CD4-positive, alpha-beta T cell treated with Interleukin-10 for 1 hour (primary cell): ENCODE data around the gene RNF4.
"Not testable (repeated sequence)": the region's sequence is repeated elsewhere in the genome, so short reads cannot be mapped to it uniquely, and the experiment has no call there.

ENCODE experiments used
- DNase-seq: peaks from one replicate; pipeline ENCODE4 v3.0.0-alpha.2; 2020

RNF4 gene

DNA sequence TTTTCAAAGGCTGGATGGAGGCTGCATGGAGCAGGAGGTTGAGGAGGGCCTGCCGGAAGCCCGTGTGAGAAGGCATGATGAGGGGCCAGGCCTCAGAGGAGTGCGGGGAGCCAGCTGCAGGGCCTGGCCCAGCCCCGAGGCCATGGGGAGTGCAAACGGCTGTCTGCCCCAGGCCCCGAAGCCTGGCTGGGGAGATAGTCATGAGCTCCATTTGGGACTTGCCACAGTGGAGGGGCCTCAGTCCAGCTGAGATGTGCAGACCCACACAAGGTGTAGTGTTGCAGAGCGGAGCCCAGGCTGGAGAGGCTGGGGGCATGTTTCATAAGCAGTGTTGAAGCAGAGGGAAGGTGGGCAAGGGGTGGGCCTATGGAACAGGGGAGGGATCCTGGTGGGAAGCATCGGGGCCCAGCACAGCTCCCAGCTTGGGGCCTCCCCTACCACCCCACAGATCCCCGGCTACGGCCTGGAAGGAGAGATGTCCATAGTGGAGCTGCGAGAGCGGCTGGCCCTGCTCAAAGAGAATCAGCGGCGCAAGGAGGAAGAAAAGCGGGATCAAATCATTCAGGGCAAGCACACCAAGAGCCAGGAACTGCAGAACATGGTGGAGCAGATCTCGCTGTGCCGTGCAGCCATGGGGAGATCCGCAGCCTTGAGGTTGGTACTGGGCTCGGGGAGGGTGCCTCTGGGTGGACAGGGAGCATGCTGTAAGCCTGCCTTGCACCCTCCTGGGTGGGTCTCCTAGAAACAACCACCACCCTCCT is 9.1 kb upstream of the RNF4 start:
- no peak for DNase-seq

DNA sequence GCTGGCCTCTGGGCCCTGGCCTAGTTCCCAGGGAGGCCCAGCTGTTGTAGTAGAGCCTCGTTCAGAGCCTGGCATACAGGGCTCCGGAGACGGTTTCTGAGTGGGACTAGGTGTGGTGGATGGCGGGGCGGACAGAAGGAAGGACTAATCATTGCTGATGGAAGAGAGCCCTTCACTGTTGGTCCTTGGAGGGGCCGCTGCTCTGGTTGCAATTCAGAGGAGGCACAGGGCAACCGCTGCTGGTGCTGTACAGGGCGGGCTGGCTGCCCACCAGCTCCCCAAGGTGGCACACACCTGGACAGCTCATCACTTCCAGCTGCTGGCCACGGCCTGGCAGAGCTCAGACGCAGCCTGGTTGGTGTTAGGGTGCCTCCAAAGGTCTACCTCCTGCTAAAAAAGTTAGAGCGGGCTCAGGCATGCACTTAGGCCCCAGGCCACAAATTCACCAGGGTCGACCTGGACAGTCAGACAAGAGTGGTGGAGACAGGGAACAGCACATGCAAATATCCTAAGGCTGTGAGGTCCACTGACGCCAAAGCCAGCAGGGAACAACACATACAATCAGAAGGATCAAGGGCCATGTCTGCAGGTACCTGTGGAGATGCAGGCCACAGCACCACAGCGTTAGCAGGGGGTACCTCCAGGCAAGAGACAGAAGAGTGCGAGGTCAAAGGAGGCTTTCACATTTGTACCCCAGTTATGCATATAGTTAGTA is 7.5 kb upstream of the RNF4 start:
- DNase-seq = no peak

DNA sequence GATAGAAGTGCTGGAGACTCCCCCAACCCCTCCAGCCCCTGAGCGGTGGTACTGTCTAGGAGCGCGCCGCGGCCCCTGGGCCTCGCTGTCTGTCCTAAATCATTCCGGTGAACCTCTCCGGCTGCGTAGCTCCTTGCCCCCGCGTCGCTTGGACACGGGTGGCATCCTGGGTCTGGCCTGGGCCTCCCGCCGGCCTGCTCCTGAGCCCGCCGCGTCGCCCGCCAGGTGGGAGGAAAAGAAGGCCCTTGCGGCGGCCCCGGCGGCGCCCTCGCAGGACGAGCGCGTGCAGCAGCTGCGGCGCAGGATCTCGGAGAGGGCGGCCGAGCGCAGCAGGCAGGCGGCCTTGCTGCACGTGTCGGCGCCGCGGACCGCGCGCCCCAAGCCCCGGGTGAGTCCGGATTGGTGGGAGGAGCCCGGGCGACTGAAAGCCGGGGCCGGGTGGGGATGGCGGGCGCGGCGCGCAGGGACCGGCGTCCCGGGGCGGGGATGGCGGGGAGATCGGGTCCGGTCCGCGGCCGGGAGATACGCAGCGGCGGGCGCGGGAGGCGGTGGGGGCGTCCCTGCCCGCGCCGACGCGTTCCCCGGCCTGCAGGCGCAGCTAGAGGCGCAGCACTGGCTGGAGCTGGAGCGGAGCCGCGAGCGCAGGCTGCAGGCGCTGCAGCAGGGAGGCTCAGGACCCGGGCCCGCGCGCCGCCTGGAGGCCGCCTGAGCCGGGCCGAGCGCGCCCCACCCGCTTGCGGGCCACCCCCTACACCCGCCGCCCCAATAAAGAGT is 6.5 kb upstream of the RNF4 start:
- DNase-seq = peak; percentile 73

DNA sequence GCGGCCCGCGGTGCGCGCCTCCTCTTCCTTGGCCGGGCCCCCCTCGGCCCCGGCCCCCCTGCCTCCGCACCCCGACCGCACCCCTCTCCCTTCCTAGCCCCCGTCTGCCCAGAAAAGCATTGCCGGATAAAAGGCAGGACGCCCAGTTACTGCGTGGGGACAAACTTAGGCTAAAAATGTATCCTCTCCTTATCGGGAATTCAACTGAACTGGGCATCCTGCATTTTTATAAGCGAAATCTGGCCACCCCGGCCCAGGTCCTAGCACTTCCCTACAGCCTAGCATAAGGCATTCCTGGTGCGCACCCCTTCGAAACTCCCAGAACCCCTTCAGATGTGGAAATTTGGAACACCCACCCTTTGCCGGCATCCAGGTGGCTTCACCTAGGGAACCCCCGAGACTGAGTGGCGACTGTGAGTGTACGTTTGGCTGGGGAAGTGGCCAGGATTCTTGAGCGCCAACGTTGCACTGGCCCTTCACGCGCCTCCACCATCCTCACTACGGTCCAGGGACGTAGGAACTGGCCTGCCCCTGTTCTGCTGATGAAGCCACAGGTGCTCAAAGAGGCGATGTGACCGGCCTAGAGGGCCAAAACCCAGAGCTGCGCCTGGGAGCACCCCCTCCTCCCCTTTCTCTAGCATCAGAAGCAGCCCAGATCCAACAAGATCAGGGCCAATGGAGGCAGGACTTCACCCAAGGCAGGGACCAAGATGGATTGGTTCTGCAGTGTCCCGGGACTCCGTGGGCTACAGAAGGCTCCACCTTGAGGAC is 5.7 kb upstream of the RNF4 start:
- DNase-seq = no peak

DNA sequence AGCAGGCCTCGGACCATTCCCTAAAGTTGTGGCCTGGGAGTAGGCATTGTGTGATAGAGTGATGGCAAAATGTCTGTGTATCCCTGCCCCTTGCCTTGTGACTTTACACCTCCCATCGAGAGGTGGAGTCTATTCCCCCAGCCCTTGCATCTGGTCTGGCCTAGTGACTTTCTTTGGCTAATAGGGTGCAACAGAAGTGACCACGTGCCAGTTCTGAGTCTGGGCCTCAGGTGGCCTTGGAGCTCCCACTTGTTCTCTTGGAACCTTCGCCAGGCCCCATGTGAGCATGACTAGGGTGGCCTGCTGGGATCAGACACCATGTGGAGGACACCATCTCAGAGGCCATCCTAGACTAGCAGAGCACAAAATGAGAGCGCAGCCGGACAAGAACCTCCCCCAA is 3.9 kb upstream of the RNF4 start:
- DNase-seq = no peak

DNA sequence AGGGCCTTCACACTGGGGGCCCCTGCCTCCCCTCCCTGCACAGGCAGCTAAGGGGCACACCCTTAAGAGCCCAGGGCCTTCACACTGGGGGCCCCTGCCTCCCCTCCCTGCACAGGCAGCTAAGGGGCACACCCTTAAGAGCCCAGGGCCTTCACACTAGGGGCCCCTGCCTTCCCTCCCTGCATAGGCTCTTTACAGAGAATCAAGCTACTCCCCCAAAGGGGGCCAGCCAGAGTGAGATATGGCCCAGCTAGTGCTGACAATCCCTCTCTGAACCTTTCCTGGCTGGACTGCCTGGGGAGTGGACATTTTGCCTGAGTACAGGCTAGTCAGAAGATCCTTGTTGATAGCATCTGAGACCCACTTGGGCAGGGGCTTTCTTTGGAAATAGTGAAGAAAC is 3.4 kb upstream of the RNF4 start:
- DNase-seq = not testable (repeated sequence)

DNA sequence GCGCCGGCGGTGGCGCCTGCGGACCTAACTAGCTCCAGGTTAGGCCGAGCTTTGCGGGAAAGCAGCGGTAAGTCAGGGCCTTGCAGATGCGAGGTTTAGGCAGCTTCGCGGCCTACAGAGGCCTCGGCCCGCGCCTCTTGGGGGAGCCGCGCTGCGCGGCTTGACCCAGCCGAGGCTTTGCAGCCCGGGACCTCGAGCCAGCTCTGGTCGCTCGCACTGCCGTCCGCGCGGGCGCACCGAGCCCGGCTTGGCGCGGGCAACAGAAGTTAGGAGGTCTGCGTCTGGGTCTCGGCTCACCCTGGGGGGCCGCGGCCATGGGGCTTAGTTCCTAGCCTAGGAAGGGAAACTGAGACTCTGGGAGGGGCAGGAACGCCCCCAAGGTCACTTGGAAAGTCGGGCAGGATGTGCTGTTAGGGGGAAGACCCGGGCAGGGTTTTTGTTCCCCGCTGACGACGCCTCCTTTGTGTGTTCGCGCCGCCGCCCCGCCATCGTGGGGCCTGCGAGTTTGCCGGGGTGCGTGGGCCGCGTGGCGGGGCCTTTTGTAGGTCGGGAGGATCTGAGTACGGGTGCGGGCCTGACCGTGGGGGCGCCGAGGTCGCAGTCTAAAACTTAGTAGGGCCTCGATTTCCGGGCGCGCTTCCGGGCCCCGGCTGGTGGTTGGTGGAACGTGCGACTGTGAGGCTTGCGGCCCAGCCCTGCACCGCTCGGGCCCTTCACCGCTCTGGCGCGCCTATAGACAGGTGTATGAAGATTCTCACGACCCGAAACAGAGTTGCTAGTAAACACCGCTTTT is 482 bp downstream of the RNF4 start:
- DNase-seq = peak; percentile 75

DNA sequence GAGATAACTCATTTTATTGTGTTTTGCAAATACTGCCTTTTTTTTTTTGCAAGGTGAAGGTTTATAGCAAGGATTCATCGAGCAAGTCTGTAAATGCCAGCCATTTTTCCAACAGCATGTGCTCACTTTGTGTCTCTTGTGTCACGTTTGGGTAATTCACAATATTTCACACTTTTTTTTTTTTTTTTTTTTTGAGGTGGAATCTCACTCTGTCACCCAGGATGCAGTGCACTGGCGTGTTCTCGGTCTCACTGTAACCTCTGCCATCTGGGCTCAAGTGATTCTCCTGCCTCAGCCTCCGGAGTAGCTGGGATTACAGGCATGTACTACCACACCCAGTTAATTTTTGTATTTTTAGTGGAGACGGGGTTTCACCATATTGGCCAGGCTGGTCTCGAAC is 1.9 kb downstream of the RNF4 start:
- DNase-seq = no peak

DNA sequence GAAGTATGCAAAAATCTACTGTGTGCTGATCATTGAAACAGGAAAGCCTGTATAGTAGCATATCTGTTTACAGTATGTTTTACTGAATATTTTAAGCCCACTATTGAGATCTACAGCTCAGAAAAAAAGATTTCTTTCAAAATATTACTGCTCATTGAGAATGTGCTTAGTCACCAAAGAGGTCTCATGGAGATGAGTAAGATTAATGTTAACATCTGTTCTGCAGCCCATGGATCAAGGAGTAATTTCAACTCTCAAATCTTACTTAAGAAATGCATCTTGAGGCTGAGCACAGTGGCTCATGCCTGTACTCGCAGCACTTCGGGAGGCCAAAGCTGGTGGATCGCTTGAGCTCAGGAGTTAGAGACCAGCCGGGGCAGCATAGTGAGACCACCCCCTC is 3.3 kb downstream of the RNF4 start:
- DNase-seq = no peak

DNA sequence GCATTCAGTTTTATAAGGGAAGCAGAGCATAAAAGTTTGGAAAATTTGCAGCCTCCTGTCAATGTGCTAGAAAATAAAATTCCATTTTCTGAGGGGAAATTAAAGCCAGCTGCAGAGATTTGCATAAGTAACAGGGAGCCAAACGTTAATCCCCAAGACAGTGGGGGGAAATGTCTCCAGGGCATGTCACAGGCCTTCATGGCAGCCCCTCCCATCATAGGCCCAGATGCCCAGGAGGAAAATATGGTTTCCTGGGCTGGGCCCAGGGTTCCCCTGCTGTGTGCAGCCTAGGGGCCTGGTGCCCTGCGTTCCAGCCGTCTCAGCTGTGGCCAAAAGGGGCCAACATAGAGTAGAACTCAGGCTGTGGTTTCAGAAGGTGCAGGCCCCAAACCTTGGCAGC is 9.3 kb downstream of the RNF4 start:
- no peak for DNase-seq

DNA sequence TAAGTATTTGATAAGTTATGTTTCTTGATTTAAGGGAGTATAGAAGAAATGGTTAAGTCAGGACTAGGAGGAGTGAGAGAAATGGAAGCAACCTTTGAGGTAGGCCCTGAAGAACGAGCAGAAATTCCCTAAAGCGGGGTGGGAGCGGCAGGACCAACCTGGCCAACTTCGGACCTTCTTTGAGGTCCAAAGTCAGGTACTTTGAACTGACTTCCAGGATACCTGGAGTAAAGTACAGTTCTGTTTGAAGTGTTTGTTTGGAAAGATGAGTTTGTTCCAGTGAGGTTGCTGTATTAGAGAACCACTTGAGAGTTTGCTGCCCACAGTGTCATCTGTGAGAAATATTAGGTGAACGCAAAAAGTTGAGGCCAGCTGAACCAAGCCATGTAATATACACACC is 11.7 kb downstream of the RNF4 start:
- no peak for DNase-seq

DNA sequence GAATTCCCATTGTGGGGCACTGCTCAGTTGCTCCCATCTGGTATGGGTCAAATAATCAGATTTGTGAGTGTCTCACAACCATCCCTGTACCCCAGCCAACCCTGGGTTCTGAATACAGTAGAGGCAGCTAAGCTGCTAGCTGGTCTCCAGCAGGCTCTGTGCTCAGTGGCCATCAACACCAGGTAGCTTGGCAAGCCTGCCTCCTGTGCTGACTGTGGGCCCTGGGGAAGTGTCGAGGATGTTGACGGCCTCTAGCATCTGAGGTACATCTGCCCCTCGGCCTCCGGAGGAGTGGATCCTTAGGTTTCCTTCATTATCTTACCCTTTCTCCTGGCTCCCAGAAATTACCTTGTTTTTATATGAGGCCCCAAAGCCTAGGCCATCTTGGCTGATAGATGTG is 13.3 kb downstream of the RNF4 start:
- DNase-seq = no peak

DNA sequence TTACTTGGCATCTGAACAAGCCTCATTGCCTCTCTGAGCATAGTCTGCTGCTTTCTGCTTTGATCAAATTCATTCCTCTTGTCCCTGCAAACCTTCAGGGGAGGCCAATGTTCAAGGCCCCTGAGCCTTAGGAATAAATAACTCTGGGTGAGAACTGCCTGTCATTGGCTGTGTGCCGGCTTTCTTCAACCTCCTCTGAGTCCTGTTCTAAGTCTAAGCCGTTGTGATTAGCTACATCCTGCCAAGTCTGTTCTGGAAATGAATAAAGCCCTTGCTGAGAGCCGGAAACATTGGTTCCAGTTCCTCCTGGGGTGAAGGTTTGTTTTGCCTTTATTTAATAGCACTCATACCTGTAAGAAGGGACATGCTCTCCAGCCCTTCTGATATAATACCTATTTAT is 13.8 kb downstream of the RNF4 start:
- no peak for DNase-seq

DNA sequence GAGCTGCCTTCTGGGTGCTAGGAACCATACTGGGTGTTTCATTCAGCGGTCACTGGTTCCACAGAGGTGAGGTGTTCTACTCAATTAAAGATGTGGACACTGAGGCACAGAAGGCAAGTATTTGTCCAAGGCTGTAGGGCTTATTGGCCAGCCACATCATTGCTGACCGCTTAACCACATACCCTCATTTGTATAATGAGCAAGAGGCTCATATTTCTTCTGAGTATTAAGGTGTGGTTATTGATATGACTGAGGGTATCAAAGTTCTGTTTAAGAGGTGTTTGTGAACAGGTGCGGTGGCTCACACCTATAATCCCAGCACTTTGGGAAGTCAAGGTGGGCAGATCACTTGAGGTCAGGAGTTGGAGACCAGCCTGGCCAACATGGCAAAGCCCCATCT is 14.3 kb downstream of the RNF4 start:
- no peak for DNase-seq

DNA sequence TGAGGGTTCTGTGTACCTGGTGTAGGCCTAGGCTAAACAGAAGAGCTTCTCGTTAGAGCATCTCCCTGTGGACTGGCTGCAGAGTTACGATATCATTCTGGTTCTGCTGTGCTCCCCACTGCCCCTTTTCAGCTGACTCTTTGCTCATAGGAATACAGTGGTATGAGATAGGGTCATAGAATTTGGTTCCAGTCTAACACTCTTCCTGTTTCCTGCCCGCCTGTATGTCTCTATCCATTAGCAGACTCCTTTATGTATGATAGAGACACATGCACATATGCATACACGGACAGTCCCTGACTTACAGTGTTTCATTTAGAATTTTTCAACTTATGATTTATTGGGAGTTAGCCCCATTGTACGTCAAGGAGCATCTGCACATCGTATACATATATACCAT is 15.3 kb downstream of the RNF4 start:
- DNase-seq = no peak

DNA sequence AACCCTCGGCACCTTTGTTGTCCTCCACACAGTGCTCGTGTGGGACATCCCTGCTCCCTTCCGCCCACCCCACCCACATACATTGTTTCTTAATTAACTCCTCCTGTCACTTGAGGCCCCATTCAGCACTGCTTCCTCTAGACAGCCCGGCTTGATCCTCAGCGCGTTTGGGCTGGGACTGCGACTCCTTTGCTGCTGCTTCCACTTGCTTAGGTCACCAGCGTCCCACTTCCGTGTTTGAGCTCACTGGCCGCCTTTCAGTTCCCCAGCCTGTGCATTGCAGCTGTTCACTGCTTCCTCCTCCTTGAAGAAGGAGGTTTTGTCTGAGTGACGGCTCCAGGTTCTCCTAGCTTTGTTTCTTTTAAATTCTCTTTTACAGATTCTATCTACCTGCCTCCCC is 16.1 kb downstream of the RNF4 start:
- peak; percentile 68 for DNase-seq

DNA sequence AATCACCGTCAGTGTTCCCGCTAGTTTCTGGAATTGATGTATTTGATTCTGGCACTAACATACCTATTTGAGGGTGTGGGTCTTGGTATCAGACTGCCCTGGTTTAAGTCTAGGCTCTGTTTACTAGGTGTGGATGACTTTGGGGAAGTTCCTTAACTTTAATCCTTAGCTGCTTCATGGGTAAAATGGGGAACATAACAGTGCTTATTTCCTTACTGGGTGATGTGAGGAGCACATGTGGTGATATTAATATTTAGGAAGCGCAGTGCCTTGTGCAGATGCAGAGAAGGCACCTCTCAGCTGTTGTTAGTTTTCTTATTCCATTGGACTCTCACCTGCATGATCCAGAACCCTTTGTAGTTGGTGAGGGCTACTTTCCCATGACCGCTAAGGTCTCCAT is 17.1 kb downstream of the RNF4 start:
- DNase-seq = no peak

DNA sequence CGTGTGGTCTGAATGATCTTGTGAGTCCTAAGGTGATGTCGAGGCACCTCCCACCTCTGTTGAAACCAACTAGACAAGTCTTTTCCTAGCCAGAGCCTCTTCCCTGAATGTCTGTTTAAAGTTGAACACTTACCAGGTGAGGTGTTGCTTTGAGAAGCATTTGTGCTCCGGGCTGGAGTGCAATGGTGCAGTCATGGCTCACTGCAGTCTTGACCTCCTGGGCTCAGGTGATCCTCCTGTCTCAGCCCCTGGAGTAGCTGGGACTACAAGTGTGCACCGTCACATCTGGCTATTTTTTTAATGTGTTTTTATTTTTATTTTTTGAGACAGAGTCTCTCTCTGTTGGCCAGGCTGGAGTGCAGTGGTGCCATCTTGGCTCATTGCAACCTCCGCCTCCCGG is 18.1 kb downstream of the RNF4 start:
- DNase-seq = no peak

DNA sequence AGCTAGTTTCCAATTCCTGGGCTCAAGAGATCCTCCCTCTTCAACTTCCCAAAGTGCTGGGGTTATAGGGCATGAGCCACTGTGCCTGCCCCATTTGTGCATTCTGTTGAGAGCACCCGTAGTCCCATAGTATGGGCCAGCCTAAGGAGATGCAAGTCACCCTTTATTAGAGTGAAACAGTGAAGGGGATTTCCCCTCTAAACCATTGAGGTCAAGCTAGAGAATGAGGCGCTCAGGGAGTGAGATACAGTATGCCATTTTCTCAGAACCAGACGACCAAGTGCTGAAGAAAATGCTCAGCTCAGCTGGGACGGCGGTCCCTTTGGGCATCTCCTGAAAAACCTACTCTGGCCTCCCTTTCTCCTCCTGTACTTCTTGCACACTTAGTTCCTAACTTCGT is 18.7 kb downstream of the RNF4 start:
- no peak for DNase-seq

DNA sequence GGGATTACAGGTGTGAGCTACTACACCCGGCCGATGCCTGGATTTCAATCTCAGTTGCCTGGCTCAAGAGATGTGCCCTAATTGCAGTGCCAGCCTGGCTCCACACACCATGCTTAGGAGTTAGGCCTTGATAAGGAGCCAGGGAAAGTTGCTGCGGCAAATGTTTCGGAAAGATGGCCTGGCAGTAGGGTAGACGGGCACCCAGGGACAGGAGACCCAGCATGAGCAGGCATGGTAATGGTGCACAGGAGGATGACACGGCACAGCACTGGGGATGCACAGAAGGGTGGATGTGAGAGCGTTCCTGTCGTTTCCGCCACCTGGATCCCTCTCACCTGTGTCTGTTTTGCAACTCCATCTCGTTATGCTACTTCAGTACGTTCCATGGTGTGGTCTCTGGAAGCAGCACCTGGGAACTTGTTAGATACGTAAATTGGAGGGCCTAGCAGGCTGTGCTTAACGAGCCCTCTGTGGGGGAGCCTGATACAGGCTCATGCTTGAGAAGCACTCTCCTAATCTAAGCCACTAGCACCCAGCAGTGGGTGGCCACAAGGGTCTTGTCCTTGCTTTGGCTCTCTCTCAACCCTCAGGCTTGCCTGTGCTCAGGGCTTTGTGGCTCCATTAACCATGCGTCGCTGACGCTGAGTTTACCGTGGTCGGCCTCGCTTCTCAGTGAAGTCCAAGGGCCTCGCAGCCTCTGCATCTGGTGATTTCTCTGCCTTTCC is 20.3 kb downstream of the RNF4 start:
- DNase-seq = no peak

DNA sequence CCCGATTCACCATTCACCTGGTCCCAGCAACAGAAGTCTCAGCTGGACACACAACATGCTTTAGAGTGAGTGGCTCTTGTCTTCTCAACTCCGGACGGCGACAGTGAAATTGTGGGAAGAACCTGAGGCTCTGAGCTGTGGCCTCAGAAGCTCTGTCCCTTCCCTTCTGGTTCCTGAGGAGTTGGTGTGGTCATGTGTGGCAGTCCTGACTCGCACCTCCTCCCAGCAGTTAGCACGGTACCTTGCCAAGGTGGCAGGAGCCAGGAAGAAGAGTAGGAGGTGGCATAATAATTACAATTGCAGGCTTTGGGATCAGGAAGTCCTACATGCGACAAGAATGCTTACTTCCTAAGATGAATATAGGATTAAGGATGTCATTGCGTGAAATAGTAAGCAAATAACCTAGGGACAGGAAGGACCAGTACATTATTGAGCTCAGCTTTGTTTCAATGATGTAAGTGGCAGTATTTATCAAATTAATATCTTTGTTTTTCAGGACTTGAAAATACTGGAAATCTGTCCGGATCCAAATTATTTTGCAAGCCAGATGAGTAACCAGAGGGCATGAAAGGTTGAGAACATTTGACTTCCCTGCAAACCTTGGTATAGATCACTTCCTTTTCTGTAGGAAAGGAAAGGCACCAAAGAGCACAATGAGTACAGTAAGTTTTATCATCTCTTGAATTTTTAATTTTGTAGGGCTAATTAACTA is 21.1 kb downstream of the RNF4 start:
- no peak for DNase-seq
